NAMALWA (cell line): Measurements from ENCODE around the gene MRPS22.
"Not testable (repeated sequence)": the region's sequence is repeated elsewhere in the genome, so short reads cannot be mapped to it uniquely, and the experiment has no call there.

Experiments used
- DNase-seq: peaks from one replicate; pipeline ENCODE4 v3.0.0-alpha.2; 2015; ENCODE audit warnings: low spot score

MRPS22 gene

GRCh38 chr3:139339219-139339906, 4.5 kb upstream of the MRPS22 start:
- DNase-seq = no peak

- DNase-seq = no peak
These were observed 3.0 kb upstream of the MRPS22 start for GRCh38 chr3:139340784-139341183.

GRCh38 chr3:139342054-139342453, 1.8 kb upstream of the MRPS22 start:
- DNase-seq = no peak

- DNase-seq = no peak
These were observed 3.0 kb downstream of the MRPS22 start for GRCh38 chr3:139346771-139347170.

GRCh38 chr3:139353920-139354556, 10.2 kb downstream of the MRPS22 start:
- DNase-seq = peak; percentile 57

GRCh38 chr3:139354661-139355060, 10.8 kb downstream of the MRPS22 start:
- no peak for DNase-seq

- DNase-seq = no peak
These were observed 11.7 kb downstream of the MRPS22 start for GRCh38 chr3:139355476-139355875.

- DNase-seq = no peak
These were observed 12.1 kb downstream of the MRPS22 start for GRCh38 chr3:139355891-139356290.

GRCh38 chr3:139357899-139358298, 14.1 kb downstream of the MRPS22 start:
- DNase-seq = no peak

- DNase-seq = no peak
These were observed 15.2 kb downstream of the MRPS22 start for GRCh38 chr3:139358841-139359562.

- DNase-seq = no peak
These were observed 17.5 kb downstream of the MRPS22 start for GRCh38 chr3:139361276-139361675.

- no peak for DNase-seq
These were observed 20.7 kb downstream of the MRPS22 start for GRCh38 chr3:139364549-139364948.

GRCh38 chr3:139374099-139374498, 30.3 kb downstream of the MRPS22 start:
- no peak for DNase-seq

- no peak for DNase-seq
These were observed 33.6 kb downstream of the MRPS22 start for GRCh38 chr3:139377378-139377777.

- DNase-seq = peak; percentile 38
These were observed 34.9 kb downstream of the MRPS22 start for GRCh38 chr3:139378587-139379241.

- DNase-seq = no peak
These were observed 36.8 kb downstream of the MRPS22 start for GRCh38 chr3:139380575-139380974.

GRCh38 chr3:139382291-139382690, 38.5 kb downstream of the MRPS22 start:
- DNase-seq = not testable (repeated sequence)

- no peak for DNase-seq
These were observed 44.3 kb downstream of the MRPS22 start for GRCh38 chr3:139388077-139388476.

GRCh38 chr3:139388821-139389551, 45.2 kb downstream of the MRPS22 start:
- DNase-seq = peak; percentile 58

- peak; percentile 99 for DNase-seq
These were observed 45.9 kb downstream of the MRPS22 start, which contains the start of gene COPB2 for GRCh38 chr3:139389552-139390368. Gene COPB2 (minus strand): TSS chr3:139389647. CDS start chr3:139389550, 97 bp downstream.

GRCh38 chr3:139394116-139394515, 50.3 kb downstream of the MRPS22 start:
- no peak for DNase-seq
